Measurements from ENCODE around the gene RBM22. TPM values are rescaled to one million over a fixed set of nuclear protein-coding genes. Genes with fewer than 3 reads are reported as not detected.

Gene RBM22
- total RNA-seq, 1 donor from 2014 or later: 30.2 TPM

GRCh38 chr5:150642567-150642927 is 58.3 kb downstream of the RBM22 start:
- peak overlapping the region; percentile 91 for H3K27ac ChIP-seq
- no peaks in the 10 kb centered on the region for H3K27me3 ChIP-seq
- H3K4me1 ChIP-seq: peaks cover 78% of the 10 kb centered on the region
- no peaks in the 10 kb centered on the region for H3K36me3 ChIP-seq
- no peaks in the 10 kb centered on the region for H3K9me3 ChIP-seq
- intact Hi-C loops (cut with DNase I): no loop called here
- TF ChIP-seq POLR2A (IDR thresholded peaks at IDR 0.05) (no peak), POLR2AphosphoS5 (IDR thresholded peaks at IDR 0.05; ENCODE audit: insufficient read depth in 1 of 2, low read depth in 1 of 2) (peak; percentile 28 to 49)
- no peak overlapping the region for H3K4me3 ChIP-seq
- no peak for DNase-seq (ENCODE audit: extremely low spot score in 2 of 2)

GRCh38 chr5:150641824-150642566 is 58.9 kb downstream of the RBM22 start:
- TF ChIP-seq POLR2A (IDR thresholded peaks at IDR 0.05) (no peak), CTCF (IDR thresholded peaks at IDR 0.05) (no peak), POLR2AphosphoS5 (IDR thresholded peaks at IDR 0.05; ENCODE audit: insufficient read depth in 1 of 2, low read depth in 1 of 2) (no peak)
- Histone ChIP-seq H3K36me3 (no peaks in the 10 kb centered on the region), H3K27me3 (no peaks in the 10 kb centered on the region), H3K4me1 (peaks cover 84% of the 10 kb centered on the region), H3K9me3 (no peaks in the 10 kb centered on the region), H3K4me3 (no peak overlapping the region), H3K27ac (peak overlapping the region; percentile 91)
- DNase-seq (ENCODE audit: extremely low spot score in 2 of 2): no peak
- intact Hi-C loops (cut with DNase I): no loop called here

GRCh38 chr5:150641006-150641570 is 59.8 kb downstream of the RBM22 start:
- Histone ChIP-seq H3K9me3 (no peaks in the 10 kb centered on the region), H3K27me3 (no peaks in the 10 kb centered on the region), H3K36me3 (no peaks in the 10 kb centered on the region), H3K4me3 (peak overlapping the region; percentile 17 to 35), H3K27ac (peak overlapping the region; percentile 91), H3K4me1 (peaks cover 93% of the 10 kb centered on the region)
- intact Hi-C loops (cut with DNase I): no loop called here
- DNase-seq (ENCODE audit: extremely low spot score in 2 of 2): no peak
- TF ChIP-seq POLR2AphosphoS5 (IDR thresholded peaks at IDR 0.05; ENCODE audit: insufficient read depth in 1 of 2, low read depth in 1 of 2) (peak in 1 of 2 donors; percentile 47), POLR2A (IDR thresholded peaks at IDR 0.05) (no peak)

Other genes starting within 250 kb of the RBM22 start
- gene NDST1, start 192.9 kb downstream of the RBM22 start, total RNA-seq: 73.9 TPM
- gene SYNPO, start 60.4 kb downstream of the RBM22 start, total RNA-seq: 16.7 TPM
- not detected for gene MYOZ3, start 39.8 kb downstream of the RBM22 start, total RNA-seq
- 51.3 TPM for gene DCTN4, start 58.0 kb upstream of the RBM22 start, total RNA-seq
- gene SMIM3, start 77.7 kb upstream of the RBM22 start, total RNA-seq: 46.7 TPM
- gene IRGM, start 145.5 kb upstream of the RBM22 start, total RNA-seq: 0.98 TPM
- 2.7 TPM for gene ZNF300, start 203.9 kb upstream of the RBM22 start, total RNA-seq

All from vagina (tissue), 2 donors.